Measurements from ENCODE around the gene MECR.

GRCh38 chr1:29202584-29203340 lies 28.0 kb downstream of the MECR start:
- TF ChIP-seq, protein P1, sequence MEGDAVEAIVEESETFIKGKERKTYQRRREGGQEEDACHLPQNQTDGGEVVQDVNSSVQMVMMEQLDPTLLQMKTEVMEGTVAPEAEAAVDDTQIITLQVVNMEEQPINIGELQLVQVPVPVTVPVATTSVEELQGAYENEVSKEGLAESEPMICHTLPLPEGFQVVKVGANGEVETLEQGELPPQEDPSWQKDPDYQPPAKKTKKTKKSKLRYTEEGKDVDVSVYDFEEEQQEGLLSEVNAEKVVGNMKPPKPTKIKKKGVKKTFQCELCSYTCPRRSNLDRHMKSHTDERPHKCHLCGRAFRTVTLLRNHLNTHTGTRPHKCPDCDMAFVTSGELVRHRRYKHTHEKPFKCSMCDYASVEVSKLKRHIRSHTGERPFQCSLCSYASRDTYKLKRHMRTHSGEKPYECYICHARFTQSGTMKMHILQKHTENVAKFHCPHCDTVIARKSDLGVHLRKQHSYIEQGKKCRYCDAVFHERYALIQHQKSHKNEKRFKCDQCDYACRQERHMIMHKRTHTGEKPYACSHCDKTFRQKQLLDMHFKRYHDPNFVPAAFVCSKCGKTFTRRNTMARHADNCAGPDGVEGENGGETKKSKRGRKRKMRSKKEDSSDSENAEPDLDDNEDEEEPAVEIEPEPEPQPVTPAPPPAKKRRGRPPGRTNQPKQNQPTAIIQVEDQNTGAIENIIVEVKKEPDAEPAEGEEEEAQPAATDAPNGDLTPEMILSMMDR (IDR thresholded peaks at IDR 0.05), result peak; percentile 92
- TF ChIP-seq ZFX (IDR thresholded peaks at IDR 0.05; ENCODE audit: borderline replicate concordance), result no peak

Data from 22Rv1 (cell line).